ENCODE measurements around the gene MTREX.

Gene MTREX

DNA sequence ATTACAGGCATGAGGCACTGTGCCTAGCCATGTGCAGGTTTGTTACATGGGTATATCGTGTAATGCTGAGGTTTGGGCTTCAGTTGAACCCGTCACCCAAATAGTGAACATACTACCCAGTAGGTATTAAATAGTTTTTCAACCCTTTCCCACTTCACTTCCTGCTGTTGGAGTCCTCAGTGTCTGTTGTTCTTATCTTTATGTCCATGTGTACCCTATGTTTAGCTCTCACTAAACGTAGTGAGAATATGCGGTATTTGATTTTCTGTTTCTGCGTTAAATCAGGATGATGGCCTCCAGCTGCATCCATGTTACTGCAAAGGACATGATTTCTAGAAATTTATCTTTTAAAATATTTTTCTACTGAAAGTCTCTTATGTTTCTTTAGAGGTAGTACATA, 17.8 kb downstream of the MTREX start:
- DNase-seq = no peak

DNA sequence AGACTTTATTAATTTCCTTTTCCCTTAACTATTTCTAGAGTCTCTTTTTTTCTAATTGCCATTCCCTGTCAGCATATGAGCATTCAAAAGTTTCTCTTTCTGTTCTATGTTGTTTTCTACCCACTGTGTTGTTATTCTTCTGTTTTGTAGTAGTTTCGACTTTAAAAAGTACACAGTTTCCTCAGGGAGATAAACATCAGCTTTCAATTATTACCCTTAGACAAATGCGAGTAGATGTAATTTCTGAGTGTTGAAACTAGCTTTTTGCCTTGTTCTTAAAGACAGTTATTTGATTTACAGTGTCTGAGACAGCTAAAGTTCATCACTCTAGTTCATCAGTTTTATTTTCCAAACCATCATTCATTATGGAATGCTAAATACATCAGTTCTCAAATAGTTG, 19.5 kb downstream of the MTREX start:
- DNase-seq = no peak

DNA sequence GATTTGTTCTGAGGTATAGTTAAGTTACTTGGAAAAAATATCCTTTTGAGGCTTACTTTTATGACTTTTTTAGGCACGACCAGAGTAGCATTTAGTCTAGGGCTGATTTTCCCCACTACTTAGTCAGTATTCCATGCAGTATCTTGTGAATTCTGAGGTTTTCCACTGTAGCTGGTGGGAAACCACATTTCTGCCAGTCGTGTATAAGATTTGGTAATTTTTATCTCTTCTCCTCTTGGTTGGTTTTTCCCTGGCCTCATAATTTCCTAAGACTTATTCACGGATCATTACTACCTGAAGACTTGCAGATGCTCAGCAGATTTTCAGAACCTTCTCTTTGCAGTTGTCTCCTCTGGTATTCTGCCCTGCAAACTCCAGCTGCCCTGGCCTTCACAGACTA, 23.5 kb downstream of the MTREX start:
- DNase-seq = no peak

DNA sequence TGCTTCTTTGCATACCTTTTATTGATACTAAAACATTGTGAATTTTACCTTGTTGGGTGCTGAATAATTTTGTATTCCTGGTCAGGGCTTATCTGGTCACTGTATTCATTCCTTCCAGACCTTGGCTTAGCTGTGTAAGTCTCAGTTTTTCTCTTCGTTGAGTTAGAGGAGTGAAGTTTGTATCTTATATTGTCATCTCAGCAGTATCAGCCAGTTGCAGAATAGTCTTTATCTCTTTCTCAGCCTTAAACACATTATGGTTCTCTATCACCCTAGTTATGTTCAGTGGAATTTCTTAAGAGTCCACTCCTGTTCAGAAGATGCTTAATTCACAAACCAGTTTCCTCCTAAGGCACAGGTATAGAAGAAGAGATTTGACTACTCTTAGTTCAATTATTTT, 25.2 kb downstream of the MTREX start:
- no peak for DNase-seq

DNA sequence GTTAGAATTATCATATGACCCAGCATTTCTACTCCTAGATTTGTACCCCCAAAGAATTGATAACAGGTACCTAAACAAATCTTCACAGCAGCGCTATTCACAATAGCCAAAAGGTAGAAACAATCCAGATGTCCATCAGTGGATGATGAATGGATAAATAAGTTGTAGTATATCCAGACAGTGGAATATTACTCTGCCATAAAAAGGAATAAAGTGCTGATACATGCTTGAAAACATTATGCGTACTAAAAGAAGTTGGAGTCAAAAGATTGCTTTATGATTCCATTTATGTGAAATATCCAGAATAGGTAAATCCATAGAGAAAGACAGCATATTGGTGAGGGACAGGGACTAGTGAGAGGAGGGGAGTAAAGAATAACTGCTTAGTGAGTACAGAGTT, 26.0 kb downstream of the MTREX start:
- no peak for DNase-seq

DNA sequence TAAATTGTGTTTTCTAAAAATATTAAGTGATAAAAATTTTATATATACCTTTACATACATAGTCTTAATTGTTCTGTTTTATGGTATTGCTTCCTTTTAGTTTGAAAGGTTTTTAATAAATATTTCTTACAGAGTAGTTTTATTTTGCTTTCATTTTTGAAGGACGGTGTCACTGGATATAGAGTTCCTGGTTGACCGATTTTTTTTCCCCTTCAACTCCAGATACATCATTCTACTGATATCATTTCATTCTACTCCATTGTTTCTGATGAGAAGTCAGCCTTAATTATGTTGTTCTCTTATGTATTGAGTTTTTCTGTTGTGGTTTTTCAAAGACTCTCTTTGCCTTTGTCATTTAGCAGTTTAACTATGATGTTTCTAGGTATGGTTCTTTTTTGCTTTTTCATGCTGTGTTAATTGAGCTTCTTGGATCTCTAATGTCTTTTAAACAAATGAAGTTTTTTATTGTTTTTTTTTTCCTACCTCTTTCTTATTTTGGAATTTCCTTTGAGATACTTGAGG, 30.4 kb downstream of the MTREX start:
- DNase-seq = no peak

DNA sequence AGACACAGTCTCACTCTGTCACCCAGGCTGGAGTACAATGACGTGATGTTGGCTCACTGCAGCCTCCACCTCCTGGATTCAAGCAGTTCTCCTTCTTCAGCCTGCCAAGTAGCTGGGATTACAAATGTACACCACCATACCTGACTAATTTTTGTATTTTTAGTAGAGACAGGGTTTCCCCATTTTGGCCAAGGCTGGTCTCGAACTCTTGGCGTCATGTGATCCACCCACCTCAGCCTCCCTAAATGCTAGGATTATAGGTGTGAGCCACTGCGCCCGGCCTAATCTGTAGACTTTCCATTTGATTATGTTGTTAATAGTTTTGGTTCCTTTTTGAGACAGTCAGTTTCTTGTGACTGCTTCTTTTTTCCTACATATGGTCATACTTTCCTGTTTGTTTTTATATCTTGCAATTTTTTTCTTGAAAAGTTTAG, 31.0 kb downstream of the MTREX start:
- DNase-seq = no peak

DNA sequence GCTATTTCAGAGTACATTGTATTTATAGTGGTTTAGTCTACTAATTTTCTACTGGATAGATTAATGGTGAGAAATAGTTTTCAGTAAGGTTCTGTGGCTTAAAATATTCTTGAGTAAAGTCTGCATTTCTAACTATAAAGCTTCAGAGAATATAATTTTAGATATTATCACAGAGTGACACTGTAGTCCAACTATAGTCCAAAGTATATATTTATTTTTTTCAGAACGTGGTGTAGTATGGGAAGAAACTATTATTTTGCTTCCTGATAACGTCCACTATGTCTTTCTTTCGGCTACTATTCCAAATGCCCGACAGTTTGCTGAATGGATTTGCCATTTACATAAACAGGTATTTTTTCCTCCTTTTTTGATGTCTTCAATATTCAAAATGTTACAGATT, 35.3 kb downstream of the MTREX start:
- DNase-seq = no peak

DNA sequence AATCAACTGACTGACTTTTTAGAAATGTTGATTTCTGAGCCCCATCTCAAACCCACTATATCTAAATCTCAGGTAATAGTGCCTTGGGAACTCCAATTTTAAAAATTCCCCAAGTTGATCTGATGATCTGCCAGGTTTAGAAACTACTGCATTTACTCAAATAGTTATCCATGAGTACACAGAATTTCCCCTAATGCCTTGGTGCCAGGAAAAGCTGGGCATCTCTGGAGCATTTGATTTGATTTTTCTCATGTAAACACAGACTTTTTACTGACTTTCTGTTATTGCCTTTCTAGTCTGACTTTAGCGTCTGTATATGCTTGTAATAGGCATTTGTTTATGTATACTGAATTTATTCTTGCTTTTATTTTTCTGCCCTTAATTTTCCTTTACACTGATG, 35.8 kb downstream of the MTREX start:
- no peak for DNase-seq

DNA sequence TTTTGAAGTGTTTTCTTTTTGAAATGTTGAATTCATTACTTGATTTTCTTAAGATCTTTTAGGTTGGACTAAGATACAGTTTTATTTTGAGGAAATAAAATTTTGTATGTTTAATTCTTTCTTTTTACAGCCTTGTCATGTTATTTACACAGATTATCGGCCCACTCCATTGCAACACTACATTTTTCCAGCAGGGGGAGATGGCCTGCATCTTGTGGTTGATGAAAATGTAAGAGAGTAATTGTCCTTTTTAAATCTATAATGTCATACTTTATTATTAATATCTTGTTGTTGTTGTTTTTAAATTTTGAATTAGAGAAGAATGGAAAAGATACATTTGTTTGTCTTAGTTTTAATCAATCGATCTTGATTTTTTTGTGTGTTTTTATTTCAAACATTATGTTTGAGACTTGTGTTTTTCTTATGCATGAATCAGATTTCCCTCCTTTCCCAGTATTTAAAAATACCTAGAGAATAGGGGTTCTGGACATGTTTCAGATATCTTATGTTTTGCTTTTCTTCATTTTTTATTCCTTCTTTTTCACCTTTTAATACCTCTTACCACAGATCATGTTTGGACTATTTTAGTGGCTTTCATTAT, 36.7 kb downstream of the MTREX start:
- DNase-seq = peak; percentile 22 to 55

DNA sequence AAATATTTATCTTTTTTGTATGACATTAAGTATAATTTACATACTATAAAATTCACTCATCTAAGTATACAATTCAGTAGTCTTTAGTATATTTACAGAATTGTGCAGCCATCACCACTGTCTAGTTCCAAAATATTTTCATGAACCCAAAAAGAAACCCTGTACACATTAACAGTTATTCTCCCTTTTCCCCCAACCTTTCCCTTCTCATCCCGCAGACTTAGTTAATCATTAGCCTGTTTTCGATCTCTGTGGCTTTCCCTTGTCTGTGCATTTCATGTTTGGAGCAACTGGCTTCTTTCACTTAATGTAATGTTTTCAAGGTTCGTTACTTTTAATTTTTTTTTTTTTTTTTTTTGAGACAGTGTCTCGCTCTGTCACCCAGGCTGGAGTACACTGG, 37.5 kb downstream of the MTREX start:
- no peak for DNase-seq

DNA sequence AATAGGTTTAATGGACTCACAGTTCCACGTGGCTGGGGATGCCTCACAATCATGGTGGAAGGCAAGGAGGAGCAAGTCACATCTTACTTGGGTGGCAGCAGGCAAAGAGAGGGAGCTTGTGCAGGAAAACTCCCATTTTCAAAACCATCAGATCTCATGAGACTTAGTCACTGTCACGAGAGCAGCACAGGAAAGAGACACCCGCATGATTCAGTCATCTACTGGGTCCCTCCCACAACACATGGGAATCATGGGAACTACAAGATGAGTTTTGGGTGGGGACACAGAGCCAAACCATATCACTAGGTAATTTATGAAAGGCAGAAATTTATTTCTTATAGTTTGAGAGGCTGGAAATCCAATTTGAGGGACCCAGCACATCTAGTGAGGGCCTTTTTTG, 40.0 kb downstream of the MTREX start:
- DNase-seq = no peak

DNA sequence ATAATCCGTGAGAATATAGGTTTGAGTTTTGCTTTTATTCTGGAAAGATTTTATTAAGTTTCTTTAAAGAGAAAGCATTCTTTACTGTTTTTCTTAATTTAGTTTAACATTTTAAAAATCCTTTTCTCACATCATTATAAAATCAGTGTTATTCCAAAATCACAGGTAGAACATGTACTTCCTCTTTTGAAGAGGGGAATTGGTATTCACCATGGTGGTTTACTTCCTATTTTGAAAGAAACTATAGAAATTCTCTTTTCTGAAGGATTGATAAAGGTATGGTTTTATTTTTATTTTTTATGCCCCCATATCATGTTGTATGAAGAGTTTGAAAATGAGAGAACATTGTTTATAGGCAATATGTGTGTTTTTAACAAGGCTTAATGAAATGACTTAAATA, 43.0 kb downstream of the MTREX start:
- DNase-seq = no peak

DNA sequence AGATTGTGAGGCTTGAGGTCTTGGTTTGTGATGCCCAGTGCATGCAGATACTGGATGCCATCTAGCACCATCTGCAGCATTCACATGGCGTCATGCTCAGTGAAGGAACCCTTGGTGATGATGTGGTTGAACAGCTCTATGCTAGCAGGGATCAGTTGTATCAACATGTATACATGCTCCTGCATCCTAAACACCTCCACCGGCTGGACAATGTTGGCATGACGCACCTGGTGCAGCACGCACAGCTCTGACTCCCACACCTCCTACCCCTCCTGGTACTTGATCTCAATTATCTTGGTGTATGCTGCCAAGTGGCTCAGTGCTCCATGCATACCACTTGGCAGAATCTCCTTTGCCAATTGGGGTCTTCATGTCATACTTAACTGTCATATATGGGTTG, 49.1 kb downstream of the MTREX start:
- DNase-seq = no peak

DNA sequence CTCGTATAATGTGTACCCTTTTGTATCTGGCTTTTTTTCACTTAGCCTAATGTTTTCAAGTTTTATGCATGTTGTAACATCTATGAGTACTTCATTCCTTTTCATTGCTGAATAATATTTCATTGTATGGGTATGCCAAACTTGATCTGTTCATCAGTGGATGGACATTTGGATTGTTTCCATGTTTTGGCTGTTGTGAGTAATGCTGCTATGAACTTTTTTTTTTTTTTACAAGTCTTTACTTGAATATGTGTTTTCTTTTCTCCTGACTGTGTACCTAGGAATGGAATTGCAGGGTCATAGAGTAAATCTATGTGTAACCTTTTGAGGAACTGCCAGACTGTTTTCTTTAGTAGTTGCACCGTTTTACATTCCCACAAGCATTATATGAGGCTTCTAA, 52.4 kb downstream of the MTREX start:
- no peak for DNase-seq

DNA sequence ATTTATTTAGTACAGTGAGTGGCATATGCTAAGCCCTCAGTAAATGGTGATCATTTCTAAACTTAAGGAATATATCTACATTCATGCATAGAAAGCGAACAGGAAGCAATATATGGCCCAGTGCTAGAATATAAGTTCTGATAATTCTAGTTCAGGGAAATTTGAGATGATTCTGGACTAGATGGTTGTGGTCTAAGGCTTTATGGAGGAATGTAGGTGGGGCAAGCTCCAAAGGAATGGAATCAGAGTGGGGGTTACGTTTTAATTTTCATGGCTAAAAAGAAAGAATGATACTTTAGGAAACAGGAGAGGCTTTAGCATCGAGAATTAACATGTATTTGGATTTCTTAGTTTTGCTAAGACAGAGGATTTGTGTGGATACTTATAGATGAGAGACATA, 56.1 kb downstream of the MTREX start:
- no peak for DNase-seq

DNA sequence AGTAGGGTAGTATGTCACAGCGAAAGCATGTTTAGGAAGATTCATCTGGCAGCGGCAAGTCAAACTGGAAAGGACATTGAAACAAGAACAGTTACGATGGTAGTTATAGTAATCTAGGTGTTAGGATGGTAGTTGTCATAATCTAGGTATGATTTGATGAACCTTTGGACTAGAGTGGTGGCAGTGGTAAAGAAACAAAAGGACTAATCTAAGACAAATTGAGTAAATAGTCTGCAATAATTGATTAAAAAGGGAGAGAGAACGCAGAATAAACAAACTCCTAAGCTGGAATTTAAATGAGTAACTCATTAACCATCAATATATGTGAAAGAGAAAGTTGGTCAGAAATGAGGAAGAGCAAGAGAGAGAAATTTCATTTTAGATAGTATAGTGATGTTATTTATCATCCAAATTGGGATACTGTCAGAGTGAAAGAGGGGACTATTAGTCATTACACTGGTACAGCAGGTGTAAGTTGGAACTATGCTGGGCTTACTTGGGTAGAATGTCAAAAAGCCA, 56.8 kb downstream of the MTREX start:
- DNase-seq = no peak

DNA sequence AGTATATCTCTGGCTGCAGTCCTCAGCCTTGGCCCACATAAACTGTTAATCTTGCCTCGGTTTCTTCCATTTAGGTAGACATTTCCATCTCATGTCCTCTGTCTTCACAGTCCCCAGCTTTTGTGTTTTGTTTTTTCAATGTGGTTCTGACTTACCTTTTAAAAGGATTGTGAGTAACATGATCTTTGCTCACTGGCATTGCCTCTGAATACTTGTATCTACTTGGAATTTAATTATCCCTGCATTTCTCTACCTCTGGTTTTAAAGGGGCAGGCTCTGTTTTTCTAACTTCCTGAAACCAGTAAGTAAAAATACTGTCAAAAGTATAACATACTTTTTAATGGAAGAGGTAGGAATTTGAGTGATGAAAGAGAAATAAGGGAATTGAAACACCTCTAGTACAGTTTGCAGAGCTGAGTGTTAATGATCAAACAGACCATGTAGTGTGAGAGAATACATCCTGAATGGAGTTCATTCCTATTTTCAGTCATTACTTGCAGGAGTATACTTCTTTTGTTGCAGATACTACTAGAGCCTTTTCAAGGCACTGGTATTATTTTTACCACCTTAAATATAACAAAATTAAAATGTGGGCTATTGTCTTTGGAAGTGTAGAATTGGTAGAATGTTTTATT, 62.6 kb downstream of the MTREX start:
- no peak for DNase-seq

DNA sequence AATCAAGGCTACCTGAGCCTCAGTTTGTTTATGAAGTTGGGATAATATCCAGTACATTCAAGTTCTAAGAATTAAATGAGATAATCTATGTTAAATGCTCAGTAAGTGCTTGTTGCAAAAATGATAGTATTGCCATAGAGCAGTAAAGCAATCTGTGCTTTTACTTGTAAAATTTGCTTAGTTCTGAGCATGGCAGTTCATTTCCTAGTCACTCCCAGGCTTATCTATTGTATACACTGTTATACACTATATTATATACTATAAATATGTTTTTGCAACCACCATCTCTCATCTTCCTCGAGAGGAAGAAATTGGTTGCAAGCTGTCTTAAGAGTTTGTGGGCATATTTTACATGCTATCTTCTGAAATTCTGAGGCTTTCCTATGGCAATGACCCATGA, 63.4 kb downstream of the MTREX start:
- DNase-seq = no peak

DNA sequence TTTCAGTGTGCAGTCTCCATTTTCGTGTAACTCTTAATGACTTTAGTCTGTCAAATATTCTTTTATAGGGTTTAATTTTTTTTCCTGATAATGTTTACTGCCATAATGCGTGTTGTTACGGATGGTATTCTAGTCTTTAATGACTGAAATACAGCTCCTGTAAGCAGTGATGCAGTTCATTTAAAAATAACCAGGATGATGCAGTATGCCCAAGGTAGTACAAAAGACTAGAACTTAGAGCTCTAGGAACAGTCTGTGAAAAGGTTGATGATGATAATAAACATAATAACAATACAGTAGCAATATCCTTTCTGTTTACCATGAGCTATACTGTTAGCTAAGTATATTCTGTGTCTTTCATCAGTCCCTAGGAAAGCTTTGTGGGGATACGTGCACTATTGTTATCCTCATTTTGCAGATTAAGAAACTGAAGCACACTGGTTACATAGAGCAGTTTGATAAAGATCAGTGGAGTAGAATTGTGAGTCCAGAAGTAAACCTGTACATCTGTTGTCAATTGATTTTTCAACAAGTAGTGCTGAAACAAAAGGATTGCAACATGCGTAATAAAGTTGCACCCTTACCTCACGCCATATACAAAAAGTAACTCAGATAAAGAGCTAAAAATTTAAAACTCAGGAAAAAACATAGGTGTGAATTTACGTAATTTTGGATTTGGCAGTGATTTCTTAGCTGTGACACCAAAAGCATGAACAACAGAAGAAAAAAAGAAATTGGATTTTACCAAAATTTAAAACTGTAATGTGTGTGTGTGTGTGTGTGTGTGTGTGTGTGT, 64.5 kb downstream of the MTREX start:
- DNase-seq = no peak

DNA sequence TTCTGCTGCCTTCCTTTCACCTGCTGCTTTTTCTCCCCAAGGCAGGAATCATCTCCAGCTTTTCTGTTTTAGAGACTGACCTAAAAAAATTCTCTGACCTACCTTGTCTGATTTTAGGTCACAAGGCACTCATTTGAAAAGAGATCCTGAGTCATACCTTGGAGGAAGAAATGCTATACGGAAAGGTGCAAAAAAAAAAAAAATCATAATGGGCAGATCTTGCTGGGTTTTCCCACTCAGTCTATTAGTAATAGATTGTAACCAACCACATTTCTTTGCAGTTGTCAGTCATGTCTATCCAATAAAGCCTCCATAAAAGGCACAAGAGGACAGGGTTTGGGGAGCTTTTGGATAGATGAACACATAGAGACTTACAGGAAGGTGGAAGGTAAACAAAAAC, 70.0 kb downstream of the MTREX start:
- no peak for DNase-seq

DNA sequence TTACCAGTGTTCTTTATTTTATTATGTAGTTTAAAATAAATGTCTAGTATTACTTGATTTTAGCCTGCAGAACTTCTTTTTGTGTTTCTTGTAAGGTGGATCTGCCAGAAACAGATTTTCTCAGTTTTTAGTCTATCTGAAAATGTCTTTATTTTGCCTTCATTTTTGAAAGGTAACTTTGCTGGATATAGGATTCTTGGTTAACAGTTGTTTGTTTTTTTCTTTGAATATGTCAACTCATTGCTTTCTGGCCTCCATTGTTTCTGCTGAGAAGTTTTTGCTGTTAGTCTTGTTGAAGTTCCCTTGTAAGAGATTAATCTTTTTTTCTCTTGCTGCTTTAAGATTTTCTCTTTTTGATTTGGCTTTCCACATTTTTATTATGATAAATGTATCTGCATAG, 75.5 kb downstream of the MTREX start:
- DNase-seq = no peak

DNA sequence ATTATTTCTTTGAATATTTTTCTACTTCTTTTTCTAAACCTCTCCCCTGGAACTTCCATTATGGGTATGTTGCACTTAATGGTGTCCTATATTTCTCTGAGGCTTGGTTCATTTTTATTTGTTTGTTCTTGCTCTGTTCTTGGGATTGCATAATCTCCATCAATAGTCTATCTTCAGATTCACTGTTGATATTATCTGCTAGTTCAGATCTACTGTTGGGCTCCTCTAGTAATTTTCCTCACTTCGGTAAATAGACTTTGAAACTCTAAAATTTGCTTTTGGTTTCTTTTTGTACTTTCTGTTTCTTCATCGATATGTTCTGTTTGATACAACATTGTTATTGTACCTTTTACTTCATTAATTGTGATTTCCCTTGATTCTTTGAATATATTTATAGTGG, 76.3 kb downstream of the MTREX start:
- DNase-seq = no peak

DNA sequence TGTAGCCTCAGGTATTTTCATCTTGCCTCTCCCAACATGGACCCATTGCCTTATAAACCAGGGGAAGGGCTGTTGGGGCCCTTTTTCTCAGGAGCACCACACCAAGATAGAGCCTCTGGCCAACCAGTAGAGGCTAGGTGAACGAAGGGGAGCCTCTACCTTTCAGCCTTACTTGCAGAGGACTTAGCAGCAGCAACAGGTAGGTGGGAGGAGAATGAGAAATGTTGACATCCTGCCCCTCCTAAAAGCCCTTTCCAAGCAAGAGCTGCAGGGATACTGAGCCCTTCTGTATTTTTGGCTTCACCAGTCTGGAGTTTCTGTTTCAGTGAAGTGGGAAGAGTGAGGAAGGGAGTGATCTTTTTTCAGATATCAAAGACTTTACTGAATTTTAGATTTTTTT, 77.4 kb downstream of the MTREX start:
- DNase-seq = no peak

Measured in NCI-H446 (cell line).